GM18520 (cell line): Measurements from ENCODE around the gene JMJD1C.
A peak's percentile ranks its signal among the peaks of the same experiment; 100 is the strongest.
"Not testable (repeated sequence)": the region's sequence is repeated elsewhere in the genome, so short reads cannot be mapped to it uniquely, and the experiment has no call there.

ENCODE experiments used
- ATAC-seq: cut with Tn5 transposase; IDR thresholded peaks from one replicate; pipeline ENCODE4 v1.9.1; 2021; ENCODE audit not compliant: unreplicated experiment

JMJD1C gene

DNA sequence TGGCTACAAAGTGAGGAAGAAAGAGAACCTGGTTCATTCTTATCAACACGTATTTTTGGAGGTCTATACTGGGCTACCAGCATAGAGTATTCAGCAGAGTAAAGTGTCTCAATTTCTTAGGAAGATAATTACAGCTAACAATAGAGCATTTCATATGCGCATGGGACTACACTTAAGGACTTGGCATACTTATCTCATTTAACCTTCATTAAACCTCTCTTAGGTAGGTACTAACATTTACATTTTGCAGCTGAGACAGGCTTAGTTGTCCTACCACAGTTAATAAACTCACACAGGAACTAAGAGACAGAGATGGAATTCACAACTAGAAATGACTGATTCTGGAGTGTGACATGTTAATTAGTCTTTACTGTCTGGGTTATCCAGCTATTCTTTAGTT, 266.1 kb downstream of the JMJD1C start:
- ATAC-seq: no peak

GRCh38 chr10:63197344-63198092, 268.3 kb downstream of the JMJD1C start:
- ATAC-seq: no peak

DNA sequence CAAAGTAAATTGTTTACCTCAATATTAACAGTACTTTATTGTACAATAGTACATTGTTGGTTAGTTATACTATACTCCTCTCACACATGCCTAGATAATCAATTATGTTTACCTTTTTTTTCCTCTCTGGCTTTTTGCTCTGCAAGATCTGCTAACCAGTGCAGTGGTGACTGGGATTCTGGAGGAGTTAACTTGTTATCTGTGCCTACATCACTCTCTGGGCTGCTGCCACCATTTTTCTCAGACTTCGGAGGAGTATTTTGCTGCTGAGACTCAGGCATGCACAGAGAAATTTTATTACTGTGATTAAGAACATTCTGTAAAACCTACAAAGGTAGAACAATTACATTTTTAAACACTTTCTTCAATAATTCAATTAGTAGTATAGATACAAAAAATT, 273.0 kb downstream of the JMJD1C start:
- ATAC-seq: no peak

GRCh38 chr10:63175534-63175933, 290.2 kb downstream of the JMJD1C start:
- ATAC-seq: no peak

- ATAC-seq: peak; percentile 99
Observed at GRCh38 chr10:63173468-63174232, 292.1 kb downstream of the JMJD1C start.

DNA sequence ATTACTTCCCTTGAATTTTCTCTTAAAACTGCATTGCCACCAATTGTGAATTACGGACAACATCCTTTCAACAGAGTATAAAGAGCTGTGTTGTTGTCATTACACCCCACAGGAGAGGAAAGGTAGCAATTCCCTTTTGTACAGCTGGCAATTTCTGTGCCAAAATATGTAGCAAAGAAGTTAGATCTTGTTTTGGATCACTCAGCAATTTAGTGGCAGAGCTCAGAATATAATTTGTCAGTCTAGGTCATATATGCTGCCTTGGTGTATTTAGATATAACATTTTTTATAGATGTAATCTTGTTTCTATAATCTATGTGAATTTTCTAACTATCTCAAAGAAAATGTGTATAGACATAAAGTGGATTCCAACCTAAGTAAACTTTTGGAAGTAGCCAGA, 293.9 kb downstream of the JMJD1C start:
- ATAC-seq: no peak

DNA sequence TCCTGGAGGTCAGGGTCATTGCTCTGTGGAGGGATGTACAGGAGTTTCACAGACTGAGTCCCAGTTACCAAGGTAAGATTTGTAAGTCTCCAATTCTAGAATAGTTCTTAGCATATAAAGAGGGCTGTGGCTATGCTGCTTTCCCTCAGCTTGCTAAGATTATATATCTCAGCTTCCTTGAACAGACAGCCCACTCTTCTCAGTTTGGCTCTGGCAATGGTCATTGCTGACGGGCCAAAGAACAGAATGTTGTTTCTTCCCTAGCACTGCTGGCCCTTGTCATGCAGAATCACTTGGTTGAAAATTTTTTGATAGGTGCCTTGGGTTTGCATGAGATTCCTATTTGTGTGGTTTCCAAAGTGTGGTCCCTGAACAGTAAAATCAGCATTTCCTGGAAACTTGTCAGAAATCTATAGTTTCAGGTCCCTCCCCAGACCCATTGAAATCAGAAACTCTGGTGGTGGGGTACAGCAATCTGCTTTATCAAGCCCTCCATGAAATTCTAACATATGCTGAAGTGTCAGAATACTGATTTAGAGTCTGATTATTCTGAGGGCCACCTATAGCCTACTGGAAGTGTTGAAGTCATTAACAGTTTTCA, 294.4 kb downstream of the JMJD1C start:
- no peak for ATAC-seq

DNA sequence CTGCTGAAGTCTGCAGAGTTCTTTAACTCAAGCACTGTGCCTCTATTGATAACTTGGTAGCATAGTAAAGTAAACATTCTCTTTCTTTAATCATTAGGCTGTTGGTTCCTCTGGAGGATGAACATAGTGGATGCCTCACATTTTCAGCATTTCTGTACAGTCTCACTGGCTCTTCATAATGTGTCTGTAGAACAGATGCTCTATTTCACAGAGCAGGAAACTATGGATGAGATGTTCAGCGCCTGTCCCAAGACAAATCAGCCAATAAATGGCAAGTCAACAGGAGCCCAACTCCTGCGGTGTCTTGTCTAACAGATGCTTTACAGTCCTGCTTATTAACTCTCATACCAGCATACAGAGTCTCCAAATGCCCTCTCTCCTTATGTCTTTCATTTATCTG, 296.2 kb downstream of the JMJD1C start:
- ATAC-seq: no peak

GRCh38 chr10:63168821-63169462, 296.8 kb downstream of the JMJD1C start:
- ATAC-seq: no peak

- no peak for ATAC-seq
Observed at GRCh38 chr10:63166742-63167258, 299.0 kb downstream of the JMJD1C start.

- ATAC-seq: no peak
Observed at GRCh38 chr10:63165249-63165648, 300.5 kb downstream of the JMJD1C start.

DNA sequence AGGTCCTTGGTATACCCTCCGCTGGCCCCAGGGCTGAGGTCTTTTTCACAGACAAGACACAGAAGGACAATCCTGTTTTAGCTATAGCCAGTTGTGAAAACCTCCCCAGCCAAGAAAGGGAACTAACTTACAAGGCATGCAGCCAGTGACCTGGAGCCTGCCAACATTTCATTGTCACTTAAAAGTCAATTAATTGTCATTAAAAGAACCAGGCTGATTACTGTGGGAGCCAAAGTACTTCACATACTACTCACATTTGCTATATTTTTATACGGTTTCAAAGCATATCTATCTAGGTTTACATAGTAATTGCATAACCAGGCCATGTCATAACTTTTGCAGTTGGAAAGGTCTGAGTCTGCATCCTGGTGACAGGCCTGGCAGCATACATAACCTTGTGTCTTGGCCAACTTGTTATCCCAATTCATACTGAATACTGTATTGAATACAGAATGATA, 301.6 kb downstream of the JMJD1C start:
- ATAC-seq: no peak

- ATAC-seq: no peak
Observed at GRCh38 chr10:63161592-63161991, 304.2 kb downstream of the JMJD1C start.

DNA sequence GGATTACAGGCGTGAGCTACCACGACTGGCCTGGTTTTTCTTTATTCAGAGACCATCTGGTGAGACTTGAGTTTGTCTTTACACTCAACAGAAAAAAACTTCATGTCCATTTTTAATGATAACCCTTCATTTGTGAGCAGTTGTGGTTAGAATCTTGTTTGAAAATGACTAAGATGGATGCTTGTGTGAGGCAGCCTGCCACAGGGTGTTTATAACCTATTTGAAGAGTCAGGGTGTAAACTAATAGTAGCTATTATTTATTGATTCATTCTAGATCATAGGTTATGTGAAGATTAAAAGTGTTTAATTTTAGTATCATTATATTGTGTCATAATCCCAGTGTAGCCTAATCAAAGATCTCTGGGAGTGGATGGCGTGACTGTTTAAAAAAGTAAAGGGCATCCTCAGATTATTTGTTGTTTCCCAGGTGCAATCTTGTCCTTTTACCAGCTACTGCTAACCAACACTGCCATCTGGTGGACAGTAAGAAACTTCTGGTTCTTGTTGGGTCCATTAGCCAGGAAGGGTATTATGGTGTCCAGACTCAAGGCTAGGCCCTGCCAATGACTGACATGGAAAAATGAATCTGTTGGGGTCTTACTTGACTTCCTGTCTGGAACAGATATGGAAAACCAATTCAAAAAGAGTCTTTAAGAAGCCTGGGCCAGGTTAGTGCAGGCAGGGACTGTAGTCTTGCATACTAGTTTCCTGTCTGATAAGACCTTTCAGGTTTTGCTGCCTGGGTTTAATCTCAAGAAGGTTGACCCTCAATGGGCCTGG, 307.7 kb downstream of the JMJD1C start:
- ATAC-seq: peak; percentile 67

DNA sequence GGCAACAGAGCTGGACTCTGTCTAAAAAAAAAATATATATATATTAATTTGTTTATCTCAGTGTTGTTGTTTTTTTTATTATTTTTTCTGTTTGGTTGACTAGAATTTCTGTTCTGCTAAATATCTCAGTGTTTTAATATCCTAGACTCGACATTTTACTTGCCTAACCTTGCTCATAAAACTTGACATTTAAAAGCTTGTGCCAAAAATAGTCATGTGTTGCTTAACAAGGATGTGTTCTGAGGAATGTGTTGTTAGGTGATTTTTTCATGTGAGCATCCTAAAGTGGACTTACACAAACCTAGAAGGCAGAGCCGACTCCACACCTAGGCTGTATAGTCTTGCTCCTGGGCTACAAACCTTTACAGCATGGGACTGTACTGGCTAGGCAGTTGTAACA, 309.5 kb downstream of the JMJD1C start:
- no peak for ATAC-seq

DNA sequence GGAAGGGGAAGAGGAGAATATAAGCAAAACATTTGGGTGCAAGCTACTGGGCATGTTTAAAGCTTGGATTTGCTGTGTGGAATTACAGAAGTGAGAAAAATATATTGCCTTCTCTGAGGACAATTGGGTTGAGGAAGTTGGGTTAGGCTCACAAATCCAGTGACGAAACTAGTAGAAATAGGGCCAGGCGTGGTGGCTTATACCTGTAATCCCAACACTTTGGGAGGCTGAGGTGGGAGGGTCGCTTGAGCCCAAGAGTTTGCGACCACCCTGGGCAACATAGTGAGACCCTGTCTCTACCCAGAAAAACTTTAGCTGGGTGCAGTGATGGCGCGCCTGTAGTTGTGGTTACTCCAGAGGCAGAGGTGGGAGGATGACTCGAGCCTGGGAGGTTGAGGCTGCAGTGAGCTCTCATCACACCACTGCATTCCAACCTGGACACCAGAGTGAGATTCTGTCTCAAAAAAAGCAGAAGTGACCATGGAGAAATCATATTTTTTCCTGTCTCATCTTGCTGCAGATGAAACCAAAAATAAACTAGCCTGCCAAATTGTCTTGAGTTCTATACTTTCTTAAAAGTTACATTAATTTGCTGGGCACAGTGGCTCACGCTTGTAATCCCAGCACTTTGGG, 310.3 kb downstream of the JMJD1C start:
- ATAC-seq: no peak

GRCh38 chr10:63154546-63155387, 311.0 kb downstream of the JMJD1C start:
- no peak for ATAC-seq

- ATAC-seq: not testable (repeated sequence)
Observed at GRCh38 chr10:63153868-63154545, 311.8 kb downstream of the JMJD1C start.

- no peak for ATAC-seq
Observed at GRCh38 chr10:63150745-63151144, 315.0 kb downstream of the JMJD1C start.
